Activated CD8-positive, alpha-beta T cell treated with anti-CD3 and anti-CD28 coated beads for 36 hours (primary cell): ENCODE results near the gene OS9. TPM values are rescaled to one million over a fixed set of nuclear protein-coding genes. Genes with fewer than 3 reads are reported as not detected.

ENCODE experiments used
- ATAC-seq: fragments of 200-7000 bp; cut with Tn5 transposase; one replicate; pipeline ENCODE4 v1.10.0; 2021; ENCODE audit warnings: mild to moderate bottlenecking, moderate library complexity
- CTCF ChIA-PET: fragments of 350-600 bp; sonication (Branson Sonifier 250); formaldehyde crosslinking; loops from one replicate; lab custom pipeline; 2021; ENCODE audit warnings: antibody characterized with exemption; lab: Charles Lee
- POLR2A ChIA-PET: fragments of 350-600 bp; sonication (Branson Sonifier 250); formaldehyde crosslinking; loops from one replicate; lab custom pipeline; 2021; ENCODE audit warnings: antibody characterized with exemption; lab: Charles Lee
- DNase-seq: peaks from one replicate; pipeline ENCODE4 v3.0.0-alpha.2; 2020
- H3K27ac Mint-ChIP-seq: one replicate; pipeline ENCODE4 v1.8.0; 2021; ENCODE audit warnings: mild to moderate bottlenecking, mixed read lengths
- H3K27me3 Mint-ChIP-seq: one replicate; pipeline ENCODE4 v1.8.0; 2021; ENCODE audit warnings: mixed read lengths
- H3K36me3 Mint-ChIP-seq: one replicate; pipeline ENCODE4 v1.8.0; 2021; ENCODE audit warnings: low read depth, mixed read lengths
- H3K4me1 Mint-ChIP-seq: one replicate; pipeline ENCODE4 v1.8.0; 2021; ENCODE audit warnings: low read depth, mixed read lengths
- H3K4me3 Mint-ChIP-seq: one replicate; pipeline ENCODE4 v1.8.0; 2021; ENCODE audit warnings: mild to moderate bottlenecking, moderate library complexity, mixed read lengths
- H3K9me3 Mint-ChIP-seq: one replicate; pipeline ENCODE4 v1.8.0; 2021; ENCODE audit warnings: mixed read lengths
- CTCF ChIP-seq: fragments of 200-600 bp; IDR thresholded peaks from one replicate; pipeline ENCODE4 v1.8.0; 2022; ENCODE audit warnings: antibody characterized with exemption, mild to moderate bottlenecking
- intact Hi-C: fragments of 100-400 bp; cut with micrococcal nuclease; formaldehyde crosslinking; loops from one replicate; pipeline ENCODE4 v1.10.0; 2022
- total RNA-seq, 2 experiments: library from RNA; stranded (reverse); gene quantifications; one replicate each; pipeline ENCODE4 v1.2.3, GENCODE V29; 2021

OS9 gene
- total RNA-seq, 2 experiments from 2014 or later: 53.0 to 56.3 TPM

GRCh38 chr12:57751788-57752667 is 58.1 kb downstream of the OS9 start, which contains the start of gene CDK4:
Gene CDK4, minus strand, starts transcription at chr12:57752310. Its CDS starts 593 bp downstream, at chr12:57751717.
- ATAC-seq: peak; percentile 82
- H3K36me3 Mint-ChIP-seq: peaks cover 48% of the 10 kb centered on the region

GRCh38 chr12:57752668-57753000 is 58.7 kb downstream of the OS9 start:
- H3K9me3 Mint-ChIP-seq: no peaks in the 10 kb centered on the region
- CTCF ChIA-PET: interaction anchor here (0.9 to 1.2 kb wide), 2 partner anchors 11 to 12 kb away, joined by 5 to 8 read pairs; no protein-coding TSS in a partner anchor
- H3K27ac Mint-ChIP-seq: peak overlapping the region; percentile 94
- ATAC-seq (no peak), DNase-seq (no peak)
- no peak for TF ChIP-seq CTCF
- H3K4me3 Mint-ChIP-seq: peak overlapping the region; percentile 86
- peaks cover 54% of the 10 kb centered on the region for H3K4me1 Mint-ChIP-seq
- POLR2A ChIA-PET: interaction anchor here (0.8 to 1.2 kb wide), 2 partner anchors 11 to 31 kb away, joined by 3 to 11 read pairs; no protein-coding TSS in a partner anchor
- peaks cover 45% of the 10 kb centered on the region for H3K36me3 Mint-ChIP-seq
- intact Hi-C loops: no loop called here
- H3K27me3 Mint-ChIP-seq: no peaks in the 10 kb centered on the region

More at GRCh38 chr12:57751788-57752667, 58.1 kb downstream of the OS9 start, which contains the start of gene CDK4:
- Mint-ChIP-seq H3K9me3 (no peaks in the 10 kb centered on the region), H3K4me3 (peak within 1 kb of the TSS; percentile 86), H3K27me3 (no peaks in the 10 kb centered on the region), H3K27ac (peak within 1 kb of the TSS; percentile 94), H3K4me1 (peaks cover 53% of the 10 kb centered on the region)
- ChIA-PET POLR2A (interaction anchor here (0.8 to 1.2 kb wide), 3 partner anchors 10 to 31 kb away, joined by 3 to 11 read pairs (median 4); partner anchors contain the start of gene CYP27B1), CTCF (interaction anchor here (0.8 to 1.2 kb wide), 3 partner anchors 10 to 31 kb away, joined by 3 to 8 read pairs (median 5); partner anchors contain the start of gene TSFM)
- peak; percentile 100 for DNase-seq
- no peak for TF ChIP-seq CTCF
- intact Hi-C loops: no loop called here

- no peaks in the 10 kb centered on the region for H3K9me3 Mint-ChIP-seq
- POLR2A ChIA-PET: interaction anchor here (0.6 to 2.3 kb wide), 5 partner anchors 11 to 233 kb away, joined by 3 to 8 read pairs (median 5); partner anchors contain the start of genes CYP27B1 and DDIT3
- TF ChIP-seq CTCF: no peak
- ATAC-seq: no peak
- intact Hi-C loops: no loop called here
- H3K27ac Mint-ChIP-seq: peak overlapping the region; percentile 56
- CTCF ChIA-PET: interaction anchor here (1.0 to 1.2 kb wide), 2 partner anchors 11 to 89 kb away, joined by 3 to 6 read pairs; no protein-coding TSS in a partner anchor
- DNase-seq: no peak
- peaks cover 42% of the 10 kb centered on the region for H3K36me3 Mint-ChIP-seq
- peaks cover 54% of the 10 kb centered on the region for H3K4me1 Mint-ChIP-seq
- H3K4me3 Mint-ChIP-seq: peak overlapping the region; percentile 74
- no peaks in the 10 kb centered on the region for H3K27me3 Mint-ChIP-seq
Observed at GRCh38 chr12:57753756-57754337, 59.9 kb downstream of the OS9 start.

- peak within 1 kb of the TSS; percentile 79 for H3K4me3 Mint-ChIP-seq
- H3K36me3 Mint-ChIP-seq: peaks cover 40% of the 10 kb centered on the region
- peaks cover 56% of the 10 kb centered on the region for H3K4me1 Mint-ChIP-seq
- ChIA-PET CTCF (interaction anchor here (1.0 to 3.0 kb wide), 3 partner anchors 10 to 88 kb away, joined by 3 to 74 read pairs (median 6); partner anchors contain the start of gene CYP27B1), POLR2A (interaction anchor here (0.6 to 2.4 kb wide), 6 partner anchors 10 to 234 kb away, joined by 3 to 9 read pairs (median 6); partner anchors contain the start of genes CYP27B1, DDIT3, EEF1AKMT3 and METTL1)
- ATAC-seq: peak; percentile 60
- peak; percentile 89 for DNase-seq
- H3K27ac Mint-ChIP-seq: peak within 1 kb of the TSS; percentile 56
- no peaks in the 10 kb centered on the region for H3K27me3 Mint-ChIP-seq
- H3K9me3 Mint-ChIP-seq: no peaks in the 10 kb centered on the region
- TF ChIP-seq CTCF: no peak
- intact Hi-C loops: no loop called here
Observed at GRCh38 chr12:57754411-57755193, 60.7 kb downstream of the OS9 start, which contains the start of gene MARCHF9. Gene MARCHF9, plus strand, starts transcription at chr12:57755103. Its CDS starts 426 bp downstream, at chr12:57755529.
